IPS-NIHi7 (cell line): ENCODE results near the gene ITGAE.
A peak's percentile ranks its signal among the peaks of the same experiment; 100 is the strongest.
"Not testable (repeated sequence)": the region's sequence is repeated elsewhere in the genome, so short reads cannot be mapped to it uniquely, and the experiment has no call there.

Experiments
- DNase-seq: peaks from one replicate; pipeline ENCODE4 v3.0.0; 2012; ENCODE audit warnings: mixed read lengths; ENCODE audit errors: extremely low spot score

Gene ITGAE

DNA sequence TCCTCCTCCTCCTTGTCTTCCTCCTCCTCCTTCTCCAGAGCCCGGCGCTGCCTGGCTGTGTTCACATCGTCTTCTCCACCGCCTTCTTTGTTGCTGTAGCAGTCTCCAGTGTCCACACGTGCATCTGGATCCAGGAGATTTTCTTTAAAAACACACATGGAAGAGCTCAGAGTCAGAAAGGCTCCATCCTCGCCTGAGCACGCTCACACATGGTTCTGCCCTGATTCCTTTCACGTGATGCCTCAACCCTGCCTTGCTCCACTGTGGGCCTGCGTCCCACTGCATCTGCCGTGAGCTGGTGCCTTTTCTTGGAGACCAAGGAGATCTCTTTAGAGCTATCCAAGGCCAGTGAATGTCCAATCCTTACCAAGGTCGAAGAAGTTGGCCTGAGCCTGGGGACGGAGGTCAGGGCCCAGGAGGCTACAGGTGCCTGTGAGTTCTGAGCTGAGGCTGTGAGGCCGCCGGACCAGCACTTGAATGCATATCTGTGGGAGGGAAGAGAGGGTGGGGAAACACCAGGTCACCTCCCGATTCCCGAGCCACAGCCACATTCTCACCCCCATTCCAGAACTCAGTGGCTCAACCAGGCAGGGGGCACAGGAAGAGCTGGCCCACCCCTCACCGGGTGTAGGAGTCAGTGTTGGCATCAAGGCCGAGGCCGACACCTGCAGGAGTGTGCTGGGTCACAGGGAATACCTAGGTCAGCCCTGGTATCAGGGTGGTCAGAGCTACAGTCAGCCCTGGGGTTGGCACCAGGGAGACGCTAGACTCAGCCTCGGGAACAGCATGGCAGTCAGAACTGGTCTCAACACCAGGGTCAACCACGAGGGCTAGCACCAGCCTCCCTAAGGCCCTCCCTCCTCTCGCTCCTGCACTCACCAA is 39.7 kb downstream of the ITGAE start:
- no peak for DNase-seq

DNA sequence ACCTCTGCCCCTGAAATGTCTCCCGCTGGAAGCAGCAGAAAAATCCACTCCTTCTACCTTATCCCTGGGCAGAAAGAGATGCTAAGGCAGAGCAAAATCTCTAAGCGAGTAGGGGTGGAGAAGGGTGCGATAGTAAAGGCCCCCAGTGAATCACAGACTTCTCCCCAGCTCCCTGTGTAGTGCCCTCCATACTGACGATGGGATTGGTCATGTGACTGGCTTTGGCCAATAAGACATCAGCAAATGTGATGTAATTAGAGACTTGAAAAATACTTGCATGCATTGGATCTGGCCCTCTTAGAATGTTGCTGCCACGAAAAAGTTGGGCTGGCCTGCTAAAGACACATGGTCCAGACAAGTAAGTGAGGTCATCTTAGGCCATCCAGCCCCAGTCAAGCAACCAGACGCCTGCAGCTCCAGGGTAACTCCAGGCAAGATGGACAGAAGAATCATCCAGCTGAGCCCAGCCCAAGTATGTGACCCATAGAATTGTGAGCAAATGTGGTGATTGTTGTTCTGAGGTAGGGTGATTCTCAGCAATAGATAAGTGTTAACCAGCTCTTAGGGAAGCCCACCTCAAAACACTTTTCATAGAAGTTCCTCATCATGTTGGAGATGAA is 41.3 kb downstream of the ITGAE start:
- no peak for DNase-seq

DNA sequence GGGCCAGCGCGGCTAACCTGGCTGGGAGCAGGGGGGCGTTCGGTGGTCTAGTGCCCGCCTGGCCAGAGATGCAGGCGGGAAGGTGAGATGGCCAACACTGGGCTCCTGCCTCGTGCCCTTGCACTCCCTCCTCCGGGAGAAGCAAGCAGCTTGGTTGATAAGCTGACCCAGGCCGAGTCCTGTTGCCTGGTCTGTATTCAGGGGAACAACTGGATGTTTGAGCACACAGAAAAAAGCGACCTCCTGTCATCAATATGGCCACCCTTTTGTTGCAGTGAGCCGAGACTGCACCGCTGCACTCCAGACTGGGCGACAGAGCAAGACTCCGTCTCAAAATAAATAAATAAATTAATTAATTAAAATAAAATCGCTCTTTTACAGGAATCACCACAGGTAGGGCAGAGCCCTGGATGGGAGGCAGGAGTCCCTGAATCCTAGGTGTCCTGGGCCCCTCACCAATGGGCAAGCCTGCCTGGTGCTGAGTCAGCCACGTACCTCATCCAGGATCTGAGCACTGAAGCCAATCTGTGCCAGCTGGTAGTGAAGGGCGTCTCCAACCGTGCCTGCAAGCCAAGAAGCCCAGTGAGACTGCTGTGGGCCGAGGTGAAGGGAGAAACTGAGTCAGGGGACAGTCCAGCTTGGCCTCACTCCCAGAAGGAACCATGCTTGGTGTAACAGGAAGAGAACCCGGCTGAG is 45.5 kb downstream of the ITGAE start:
- DNase-seq, result no peak

DNA sequence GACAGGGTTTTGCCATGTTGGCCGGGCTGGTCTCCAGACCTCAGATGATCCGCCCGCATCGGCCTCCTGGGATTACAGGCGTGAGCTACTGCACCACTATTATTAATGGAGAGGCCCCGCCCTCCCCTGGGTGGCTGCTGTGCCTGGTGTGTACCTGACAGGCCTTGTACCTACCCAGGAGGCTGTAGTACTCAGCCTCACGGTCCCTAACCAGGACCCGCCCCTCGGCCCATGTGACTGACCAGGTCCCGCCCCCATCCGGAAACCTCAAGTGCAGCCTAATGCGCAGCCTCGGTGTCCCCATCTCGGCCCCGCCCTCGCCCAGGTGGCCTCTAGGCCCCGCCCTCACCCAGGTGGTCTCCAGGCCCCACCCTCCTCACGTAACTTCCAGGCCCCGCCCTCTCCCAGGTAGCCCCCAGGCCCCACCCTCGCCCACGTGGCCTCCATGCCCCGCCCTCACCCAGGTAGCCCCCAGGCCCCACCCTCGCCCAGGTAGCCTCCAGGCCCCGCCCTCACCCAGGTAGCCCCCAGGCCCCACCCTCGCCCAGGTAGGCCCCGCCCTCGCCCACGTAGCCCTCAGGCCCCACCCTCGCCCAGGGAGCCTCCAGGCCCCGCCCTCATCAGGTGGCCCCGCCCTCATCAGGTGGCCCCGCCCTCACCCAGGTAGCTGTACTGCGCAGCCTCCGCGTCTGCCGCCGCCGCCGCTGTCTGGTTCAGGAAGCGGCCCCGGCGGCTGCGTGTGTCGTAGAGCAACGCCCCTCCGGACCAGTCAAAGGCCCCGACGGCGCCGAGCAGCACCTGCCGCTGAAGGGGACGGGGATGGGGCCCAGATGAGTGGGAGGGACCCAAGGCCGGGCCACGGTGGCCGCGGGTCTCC is 46.3 kb downstream of the ITGAE start:
- DNase-seq, result peak; percentile 97

DNA sequence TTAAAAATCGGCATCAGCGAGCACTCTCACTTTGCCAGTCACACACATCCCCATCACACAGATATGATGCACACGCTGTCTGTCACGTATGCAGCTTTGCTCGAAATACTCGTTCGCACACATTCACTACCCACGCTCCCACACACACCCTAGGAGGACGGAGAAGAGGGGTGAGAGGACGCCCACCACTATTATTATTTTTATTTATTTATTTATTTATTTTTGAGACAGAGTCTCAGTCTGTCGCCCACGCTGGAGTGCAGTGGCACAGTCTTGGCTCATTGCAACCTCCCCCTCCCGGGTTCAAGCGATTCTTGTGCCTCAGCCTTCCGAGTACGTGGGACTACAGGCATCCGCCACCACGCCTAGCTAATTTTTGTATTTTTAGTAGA is 46.9 kb downstream of the ITGAE start:
- DNase-seq, result no peak

DNA sequence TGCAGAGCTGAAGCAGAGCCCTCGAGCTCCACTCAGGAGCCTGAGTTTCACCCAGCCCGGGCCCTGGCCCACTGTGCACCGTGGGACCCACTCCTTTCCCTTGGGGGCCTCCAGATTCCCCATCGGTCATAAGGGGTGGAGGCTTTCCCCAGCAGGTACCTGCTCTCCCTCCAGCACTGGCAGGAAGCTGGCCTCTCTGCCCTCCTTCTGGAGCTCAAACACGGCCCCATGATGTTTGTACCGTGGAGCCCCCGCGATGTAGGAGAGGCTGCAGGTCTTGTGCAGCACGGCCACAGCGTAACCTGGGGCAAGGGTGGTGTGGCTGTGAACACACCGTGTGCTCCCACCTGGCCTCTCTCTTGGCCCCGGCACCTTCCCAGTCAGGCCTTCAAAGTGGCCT is 47.4 kb downstream of the ITGAE start:
- DNase-seq, result no peak

DNA sequence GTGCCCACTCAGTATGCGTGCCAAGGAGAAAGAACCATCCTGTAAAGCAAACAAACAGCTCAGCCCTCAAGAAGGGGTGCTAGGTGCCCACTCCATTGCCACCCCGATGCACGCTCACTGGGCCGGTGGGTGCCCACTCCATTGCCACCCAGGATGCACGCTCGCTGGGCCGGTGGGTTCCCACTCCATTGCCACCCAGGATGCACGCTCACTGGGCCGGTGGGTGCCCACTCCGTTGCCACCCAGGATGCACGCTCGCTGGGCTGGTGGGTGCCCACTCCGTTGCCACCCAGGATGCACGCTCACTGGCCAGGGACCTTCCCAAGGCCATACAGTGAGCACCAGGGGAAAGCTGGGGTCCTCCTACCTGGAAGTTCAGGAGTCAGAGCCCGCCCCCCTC is 49.2 kb downstream of the ITGAE start:
- DNase-seq, result no peak

DNA sequence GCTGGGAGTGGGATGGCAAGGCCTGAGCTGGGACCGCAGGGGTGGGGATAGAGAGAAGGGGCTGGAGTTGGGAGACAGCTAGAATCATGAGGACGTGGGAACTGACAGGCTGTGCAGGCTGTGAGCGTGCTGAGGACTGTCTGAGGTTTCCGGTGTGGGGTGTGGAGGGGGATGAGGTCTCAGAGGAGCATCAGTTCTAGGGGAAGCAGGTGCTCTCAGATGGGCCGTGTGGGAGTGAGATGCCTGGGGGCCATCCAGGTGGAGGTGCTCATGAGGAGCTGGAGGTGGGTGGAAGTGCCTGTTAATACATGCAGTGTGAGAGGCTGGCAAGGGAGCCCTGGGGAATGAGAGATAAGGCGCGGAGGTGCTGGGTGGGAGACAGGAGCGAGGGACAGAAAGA is 50.1 kb downstream of the ITGAE start:
- no peak for DNase-seq

DNA sequence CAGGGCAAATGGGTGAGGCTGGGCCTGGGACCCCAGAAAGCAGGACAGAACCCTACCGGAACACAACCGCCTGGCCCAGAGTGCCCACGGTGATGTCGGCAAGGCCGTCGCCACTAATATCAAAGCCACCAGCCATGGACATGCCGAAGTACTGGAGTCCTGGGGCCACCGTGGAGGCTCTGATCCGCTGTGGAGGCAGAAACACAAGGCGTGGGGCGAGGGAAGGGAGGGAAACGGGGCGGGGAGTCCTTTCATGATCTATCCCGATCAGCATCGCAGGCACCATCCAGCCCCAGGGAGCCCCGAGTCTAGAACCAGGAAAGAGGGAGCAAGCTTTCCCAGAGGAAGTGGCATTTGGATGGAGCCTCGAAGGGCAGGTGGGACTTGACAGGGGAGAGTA is 50.7 kb downstream of the ITGAE start:
- DNase-seq, result no peak

DNA sequence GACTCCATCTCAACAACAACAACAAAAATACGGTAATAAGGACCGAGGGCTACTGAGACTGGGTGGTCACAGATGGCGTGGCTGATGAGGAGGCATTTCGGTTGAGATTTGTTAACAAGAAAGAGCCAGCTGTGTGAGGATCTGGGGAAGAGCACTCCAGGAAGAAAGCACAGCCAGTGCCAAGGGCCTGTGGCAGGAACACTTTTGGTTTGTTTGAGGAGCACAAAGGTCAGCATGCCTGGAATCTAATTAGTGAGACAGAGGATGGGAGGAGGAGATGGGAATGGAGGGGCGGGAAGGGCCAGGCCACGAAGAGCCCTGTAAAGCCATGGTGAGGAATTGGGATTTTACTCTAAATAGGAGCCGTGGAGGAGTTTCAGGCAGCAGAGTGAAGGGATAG is 52.4 kb downstream of the ITGAE start:
- DNase-seq, result no peak

DNA sequence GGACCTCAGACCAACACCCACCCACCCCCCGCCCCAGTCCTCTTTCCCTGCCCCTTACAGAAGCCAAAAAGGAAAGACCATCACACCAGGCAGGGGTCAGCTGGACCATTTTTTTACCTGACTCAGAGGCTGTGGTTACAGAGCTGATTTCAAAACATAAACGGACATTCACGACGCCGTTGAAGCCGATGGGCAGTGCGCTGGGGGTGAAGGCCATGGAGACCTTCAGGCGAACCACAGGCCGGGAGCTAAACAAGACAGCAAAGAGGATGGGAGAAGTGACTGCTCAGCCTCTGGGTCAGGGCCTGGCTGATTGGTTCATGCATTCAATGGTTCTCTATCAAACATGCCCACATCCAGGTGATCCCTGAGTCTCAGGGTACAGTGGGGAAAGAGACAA is 53.2 kb downstream of the ITGAE start:
- no peak for DNase-seq

DNA sequence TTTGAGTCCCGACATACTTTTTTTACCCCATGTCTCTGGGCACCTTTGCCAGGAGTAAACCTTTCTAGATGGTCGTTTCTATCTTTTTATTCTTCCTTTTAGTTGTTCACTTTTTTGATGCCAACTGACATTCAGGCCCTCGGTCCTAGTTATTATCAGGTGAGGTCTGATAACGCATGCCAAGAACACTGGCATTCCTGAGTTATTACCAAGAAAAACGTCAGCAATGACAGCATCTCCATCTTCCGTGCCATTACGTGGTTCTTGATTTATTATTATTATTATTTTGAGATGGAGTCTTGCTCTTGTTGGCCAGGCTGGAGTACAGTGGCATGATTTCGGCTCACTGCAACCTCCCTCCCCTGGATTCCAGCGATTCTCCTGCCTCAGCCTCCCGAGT is 55.9 kb downstream of the ITGAE start:
- DNase-seq, result no peak

DNA sequence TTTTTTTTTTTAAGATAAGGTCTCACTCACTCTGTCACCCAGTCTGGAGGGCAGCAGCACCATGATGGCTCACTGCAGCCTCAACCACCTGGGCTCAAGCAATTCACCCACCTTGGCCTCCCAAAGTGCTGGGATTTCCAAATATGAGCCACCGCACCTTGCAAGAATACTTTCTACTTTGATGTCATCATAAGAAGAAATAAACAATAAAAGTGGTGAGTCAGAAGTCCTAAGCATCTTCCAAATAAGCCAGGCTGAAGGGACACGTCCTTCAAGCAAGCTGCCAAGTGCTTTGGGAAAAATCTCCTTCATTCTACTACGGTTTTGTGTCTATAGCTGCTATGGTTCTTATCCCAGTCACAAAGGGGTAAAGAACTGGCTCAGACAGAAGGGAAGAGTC is 57.0 kb downstream of the ITGAE start:
- no peak for DNase-seq

DNA sequence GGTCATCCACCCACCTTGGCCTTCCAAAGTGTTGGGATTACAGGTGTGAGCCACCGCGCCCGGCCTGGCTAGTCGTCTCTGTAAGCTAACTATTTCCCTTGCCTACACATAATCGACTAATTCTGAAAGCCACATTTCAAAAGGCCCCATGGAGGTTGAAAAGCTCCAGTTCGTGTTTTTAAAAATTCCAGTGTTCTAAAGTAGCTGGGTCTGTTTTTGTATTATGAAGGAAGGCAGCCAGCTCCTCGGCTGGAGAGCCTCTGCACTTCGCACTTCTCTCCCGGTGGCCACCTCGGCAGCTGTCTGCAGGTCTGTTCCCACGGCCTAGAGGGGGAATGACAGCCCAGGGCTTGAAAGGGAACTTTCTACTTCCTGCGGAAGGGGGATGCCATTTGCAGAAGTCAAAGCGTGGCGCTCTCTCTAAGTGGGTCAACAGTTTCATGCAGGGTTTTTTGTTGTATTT is 60.3 kb downstream of the ITGAE start:
- no peak for DNase-seq

DNA sequence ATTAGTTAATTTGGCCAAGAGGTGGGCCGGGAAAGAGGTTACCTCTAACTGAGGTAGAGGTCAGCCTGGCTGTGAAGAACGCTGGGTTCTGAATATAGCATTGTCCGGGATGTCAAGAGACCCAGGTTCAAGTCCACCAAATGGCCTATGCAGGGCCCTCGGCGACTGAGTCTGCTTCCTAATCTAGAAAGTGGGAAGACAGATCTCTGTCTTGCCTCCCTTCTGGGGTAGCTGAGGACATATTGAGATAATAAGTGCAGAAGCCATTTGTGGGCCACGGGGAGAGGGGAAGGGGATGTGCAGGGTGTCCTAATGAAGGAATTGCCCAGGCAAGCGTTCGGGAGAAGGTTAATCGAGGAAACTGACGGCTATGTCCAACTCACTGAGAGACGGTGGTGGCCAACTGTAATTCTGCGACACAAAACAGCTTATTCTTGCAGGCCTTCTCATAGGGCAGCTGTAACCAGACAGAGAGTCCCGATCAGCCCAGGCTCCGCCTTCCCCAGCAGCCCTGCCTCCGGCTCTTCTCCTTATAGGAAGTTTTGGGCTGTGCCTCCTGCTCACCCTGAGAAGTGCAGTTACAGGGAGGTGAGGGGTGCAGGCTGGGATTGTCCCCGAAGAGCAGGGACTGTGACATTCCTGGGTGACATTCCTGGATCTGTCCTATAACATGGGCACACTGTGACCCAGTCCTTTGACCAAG is 61.4 kb downstream of the ITGAE start:
- no peak for DNase-seq

DNA sequence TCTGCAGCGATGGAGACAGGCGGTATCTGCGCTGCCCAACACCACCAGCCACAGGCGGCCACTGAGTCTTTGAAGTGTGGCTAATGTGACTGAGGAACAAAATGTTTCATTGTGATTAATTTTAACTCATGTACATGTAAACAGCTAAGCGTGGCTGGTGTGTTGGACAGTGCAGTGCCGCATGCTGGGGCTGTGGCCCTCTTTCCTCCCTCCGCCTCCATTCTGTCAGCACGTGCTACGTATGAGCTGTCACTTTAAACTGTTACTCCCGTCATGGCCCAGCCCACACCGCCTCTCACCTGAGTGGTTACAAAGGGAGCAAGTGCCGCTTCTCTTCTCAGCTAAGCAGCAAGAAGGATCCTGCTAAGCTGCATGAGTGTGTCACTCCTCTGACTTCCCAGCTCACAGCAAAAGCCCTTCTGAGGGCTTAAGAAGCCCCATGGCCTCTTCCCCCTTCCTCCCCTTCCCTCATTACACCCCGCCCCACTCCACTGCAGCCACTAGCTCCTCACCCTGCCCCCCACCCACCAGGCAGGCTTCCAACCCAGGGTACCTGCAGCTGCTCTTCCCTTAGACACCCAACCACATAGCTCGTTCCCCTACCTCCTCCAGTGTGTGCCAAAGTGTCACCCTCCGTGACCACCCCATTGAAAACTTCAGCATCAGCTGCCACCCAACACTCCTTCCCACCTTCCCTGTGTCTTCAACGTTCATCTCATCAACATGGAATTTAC is 62.3 kb downstream of the ITGAE start:
- peak; percentile 43 for DNase-seq

DNA sequence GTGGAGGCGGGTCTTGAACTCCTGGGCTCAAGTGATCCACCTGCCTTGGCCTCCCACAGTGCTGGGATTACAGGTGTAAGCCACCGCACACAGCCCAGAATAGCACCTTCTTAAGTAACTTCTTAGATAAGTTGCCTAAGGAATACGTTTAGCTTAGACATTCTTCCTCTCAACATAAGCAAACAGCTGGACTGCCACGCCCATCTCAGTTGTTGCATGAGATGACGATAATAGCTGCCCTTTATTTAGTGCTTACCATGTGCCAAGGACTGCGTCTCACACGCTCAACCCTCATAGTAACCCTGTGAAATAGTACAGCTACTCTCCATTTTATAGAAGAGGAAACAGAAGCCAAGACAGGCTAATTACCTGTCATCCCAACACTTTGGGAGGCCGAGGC is 65.5 kb downstream of the ITGAE start:
- DNase-seq, result no peak

DNA sequence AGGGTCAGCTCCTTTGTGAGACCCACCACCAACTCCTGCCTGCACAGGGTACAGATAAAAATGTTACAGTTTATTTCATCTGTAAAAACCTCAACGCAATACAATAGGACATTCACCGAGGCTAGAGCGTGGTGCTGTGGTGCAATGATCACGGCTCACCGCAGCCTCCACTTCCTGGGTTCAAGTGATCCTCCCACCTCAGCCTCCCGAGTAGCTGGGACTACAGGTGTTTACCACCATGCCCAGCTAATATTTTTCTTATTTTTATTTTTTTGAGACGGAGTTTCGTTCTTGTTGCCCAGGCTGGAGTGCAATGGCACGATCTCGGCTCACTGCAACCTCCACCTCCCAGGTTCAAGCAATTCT is 66.1 kb downstream of the ITGAE start:
- DNase-seq, result not testable (repeated sequence)

DNA sequence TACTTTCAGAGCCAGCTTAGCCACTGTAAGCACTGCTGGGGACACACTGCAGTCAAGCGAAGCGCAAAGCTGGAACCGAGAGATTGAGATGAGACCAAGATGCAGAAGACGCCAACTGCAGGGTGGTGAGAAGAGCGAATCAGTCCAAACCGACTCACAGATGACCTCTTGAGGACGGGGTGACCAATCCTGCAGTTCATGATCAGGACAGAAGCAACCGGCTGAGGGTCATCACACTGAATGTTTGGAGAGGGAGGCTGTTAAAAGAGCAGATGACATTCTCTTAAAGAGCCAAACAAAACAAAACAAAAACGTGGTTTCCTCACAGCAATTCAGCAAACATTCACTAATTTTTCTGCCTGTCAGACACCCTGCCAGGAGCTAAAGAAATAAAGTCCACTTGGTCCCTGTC is 68.8 kb downstream of the ITGAE start:
- DNase-seq, result no peak

DNA sequence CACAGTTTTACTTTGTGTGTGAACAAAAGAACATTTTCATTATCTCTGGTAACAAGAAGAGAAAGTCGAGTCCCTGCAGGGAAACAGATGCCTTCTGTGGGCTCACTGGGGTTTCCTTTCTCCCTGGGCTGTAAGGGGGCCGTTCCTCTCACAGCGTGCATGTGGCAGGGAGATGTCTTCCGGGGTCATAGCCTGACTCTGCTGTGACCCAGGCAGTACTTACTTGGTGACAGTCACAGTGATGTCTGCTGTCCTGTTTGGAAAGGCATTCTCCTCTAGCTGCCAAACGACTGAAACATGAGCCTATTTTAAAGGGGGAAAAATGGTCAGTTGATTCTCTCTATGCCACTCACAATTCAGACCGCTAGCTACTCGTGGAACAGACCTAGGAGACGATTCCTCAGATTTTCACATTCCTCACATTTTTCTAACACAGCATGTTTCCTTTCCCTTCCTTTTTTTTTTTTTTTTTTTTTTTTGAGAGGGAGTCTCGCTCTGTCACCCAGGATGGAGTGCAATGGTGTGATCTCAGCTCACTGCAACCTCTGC is 70.0 kb downstream of the ITGAE start:
- DNase-seq, result no peak
